RWPE2 (cell line): ENCODE measurements around the gene FOLR3.
"Not testable (repeated sequence)": the region's sequence is repeated elsewhere in the genome, so short reads cannot be mapped to it uniquely, and the experiment has no call there.

Experiments used
- ATAC-seq: fragments of 200-7000 bp; cut with Tn5 transposase; 3 replicates; pipeline ENCODE4 v1.9.1; 2021; ENCODE audit warnings: low read depth
- DNase-seq: peaks from one replicate; pipeline ENCODE4 v3.0.0-alpha.2; 2020; ENCODE audit warnings: low spot score
- H3K27ac ChIP-seq: fragments of 450-650 bp; 2 replicates; pipeline ENCODE4 v1.5.1; 2017; ENCODE audit warnings: mild to moderate bottlenecking; ENCODE audit not compliant: poor library complexity, severe bottlenecking
- H3K27me3 ChIP-seq: fragments of 250-450 bp; sonication (Bioruptor Pico); 2 replicates; pipeline ENCODE4 v1.5.1; 2021; ENCODE audit warnings: mild to moderate bottlenecking, moderate library complexity; ENCODE audit not compliant: insufficient read depth, poor library complexity, severe bottlenecking
- H3K36me3 ChIP-seq: fragments of 250-450 bp; sonication (Bioruptor Pico); 2 replicates; pipeline ENCODE4 v1.5.1; 2020; ENCODE audit warnings: low read depth, mild to moderate bottlenecking, moderate library complexity
- H3K4me1 ChIP-seq: fragments of 250-450 bp; sonication (Bioruptor Pico); 2 replicates; pipeline ENCODE4 v1.5.1; 2021; ENCODE audit warnings: mild to moderate bottlenecking, moderate library complexity; ENCODE audit not compliant: insufficient read depth, poor library complexity, severe bottlenecking
- H3K4me3 ChIP-seq: fragments of 250-450 bp; sonication (Bioruptor Pico); 2 replicates; pipeline ENCODE4 v1.5.1; 2021; ENCODE audit warnings: mild to moderate bottlenecking, moderate library complexity; ENCODE audit not compliant: severe bottlenecking
- H3K9me3 ChIP-seq: fragments of 250-450 bp; sonication (Bioruptor Pico); 2 replicates; pipeline ENCODE4 v1.5.1; 2021; ENCODE audit warnings: mild to moderate bottlenecking, moderate library complexity; ENCODE audit not compliant: severe bottlenecking
- CTCF ChIP-seq: fragments of 450-650 bp; IDR thresholded peaks from one replicate; pipeline ENCODE4 v1.5.1; 2017; ENCODE audit warnings: mild to moderate bottlenecking, moderate library complexity; ENCODE audit not compliant: poor library complexity, severe bottlenecking

FOLR3 gene

DNA sequence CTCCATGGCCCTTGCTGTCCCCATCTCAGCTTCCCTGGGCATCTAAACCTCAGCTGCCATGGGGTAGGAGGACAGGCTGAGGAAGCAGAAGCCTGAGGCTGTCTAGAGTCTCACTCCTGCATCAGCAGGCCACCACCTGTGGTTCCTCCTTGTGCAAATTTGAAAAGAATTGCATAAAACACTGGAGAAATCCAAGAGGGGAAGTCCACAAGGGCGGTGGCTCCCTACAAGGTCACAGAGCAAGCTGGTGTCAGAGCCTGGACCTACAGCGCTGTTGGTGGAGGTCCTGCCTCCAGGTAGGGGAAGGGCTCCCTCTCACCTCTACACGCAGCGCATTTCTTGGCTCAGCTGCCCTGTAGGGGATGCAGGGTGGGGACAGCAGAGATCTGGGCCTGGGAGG, at the start of gene FOLR3:
FOLR3 (plus strand) TSS at position 253 of the 400 bp plus-strand sequence. CDS start 228 bp downstream, outside the sequence.
- H3K27ac ChIP-seq = peak within 1 kb of the TSS; percentile 11
- not testable (repeated sequence) for H3K4me3 ChIP-seq, H3K4me1 ChIP-seq, H3K9me3 ChIP-seq, ATAC-seq, H3K36me3 ChIP-seq, H3K27me3 ChIP-seq, DNase-seq

GRCh38 chr11:72088076-72088808, 47.3 kb upstream of the FOLR3 start:
- DNase-seq (no peak), ATAC-seq (no peak)
- Histone ChIP-seq H3K27me3 (no peaks in the 10 kb centered on the region), H3K36me3 (peaks cover 16% of the 10 kb centered on the region), H3K27ac (no peak overlapping the region), H3K9me3 (no peaks in the 10 kb centered on the region), H3K4me1 (peaks cover 15% of the 10 kb centered on the region), H3K4me3 (no peak overlapping the region)
- no peak for TF ChIP-seq CTCF

DNA sequence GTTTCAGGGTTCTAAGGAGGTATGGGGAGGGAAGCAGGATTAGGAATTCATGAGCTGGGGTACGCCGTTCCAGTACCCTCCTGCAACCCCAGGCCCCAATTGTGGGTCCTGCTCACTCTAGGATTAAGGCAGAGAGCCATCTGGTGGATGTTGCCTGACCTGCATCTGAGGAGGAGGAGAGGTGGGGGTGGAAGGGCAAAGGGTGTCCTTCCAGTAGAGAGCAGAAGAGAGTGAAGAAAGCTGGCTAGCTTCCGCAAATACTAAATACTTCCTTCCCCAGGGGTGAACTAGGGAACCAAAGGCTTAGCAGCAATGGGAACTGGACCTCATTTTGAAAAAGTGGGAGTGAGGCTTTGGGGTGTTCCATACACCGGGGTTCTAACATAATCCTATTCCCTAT, 44.2 kb upstream of the FOLR3 start:
- Histone ChIP-seq H3K27me3 (no peaks in the 10 kb centered on the region), H3K36me3 (peaks cover 28% of the 10 kb centered on the region), H3K4me3 (no peak overlapping the region), H3K4me1 (no peaks in the 10 kb centered on the region), H3K9me3 (no peaks in the 10 kb centered on the region), H3K27ac (no peak overlapping the region)
- no peak for DNase-seq
- ATAC-seq = peak; percentile 79
- peak; percentile 86 for TF ChIP-seq CTCF

- peaks cover 63% of the 10 kb centered on the region for H3K36me3 ChIP-seq
Observed at GRCh38 chr11:72098741-72099140, 36.8 kb upstream of the FOLR3 start.

DNA sequence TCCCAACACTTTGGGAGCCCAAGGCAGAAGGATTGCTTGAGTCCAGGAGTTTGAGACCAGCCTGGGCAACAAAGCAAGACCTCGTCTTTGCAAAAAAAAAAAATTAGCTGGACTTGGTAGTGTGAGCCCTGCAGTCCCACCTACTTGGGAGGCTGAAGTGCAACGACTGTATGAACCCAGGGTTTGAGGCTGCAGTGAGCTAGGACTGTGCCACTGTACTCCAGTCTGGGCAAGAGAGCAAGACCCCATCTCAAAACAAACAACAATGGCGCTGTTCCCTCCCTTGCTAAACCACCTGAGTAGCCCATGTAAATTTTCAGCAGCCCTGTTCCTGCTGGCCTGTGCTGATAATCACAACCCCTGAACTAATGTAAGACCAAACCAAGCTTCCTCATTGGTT, 35.5 kb upstream of the FOLR3 start:
- Histone ChIP-seq H3K36me3 (peaks cover 55% of the 10 kb centered on the region), H3K9me3 (no peaks in the 10 kb centered on the region), H3K27me3 (no peaks in the 10 kb centered on the region), H3K27ac (no peak overlapping the region), H3K4me3 (no peak overlapping the region), H3K4me1 (peaks cover 8% of the 10 kb centered on the region)
- no peak for TF ChIP-seq CTCF
- ATAC-seq (no peak), DNase-seq (no peak)

More at GRCh38 chr11:72098741-72099140, 36.8 kb upstream of the FOLR3 start:
- no peak for TF ChIP-seq CTCF
- no peak for ATAC-seq
- H3K27ac ChIP-seq = no peak overlapping the region
- H3K9me3 ChIP-seq = no peaks in the 10 kb centered on the region
- H3K4me1 ChIP-seq = peaks cover 8% of the 10 kb centered on the region
- no peak for DNase-seq
- no peak overlapping the region for H3K4me3 ChIP-seq
- no peaks in the 10 kb centered on the region for H3K27me3 ChIP-seq
